Effector memory CD4-positive, alpha-beta T cell (primary cell): ENCODE results near the gene TPO.
A peak's percentile ranks its signal among the peaks of the same experiment; 100 is the strongest.

Experiments
- DNase-seq, 3 donors: peaks; one replicate each; pipeline ENCODE4 v3.0.0-alpha.2; 2020
- H3K27ac ChIP-seq: 2 replicates; pipeline ENCODE4 v1.7.0; 2013; ENCODE audit warnings: mild to moderate bottlenecking, low read length, moderate library complexity; ENCODE audit not compliant: insufficient read depth, poor library complexity, severe bottlenecking
- H3K27me3 ChIP-seq: replicated peaks from 2 replicates; pipeline ENCODE4 v1.7.0; 2013; ENCODE audit warnings: mild to moderate bottlenecking, low read length; ENCODE audit not compliant: insufficient read depth, control insufficient read depth, poor library complexity, severe bottlenecking
- H3K36me3 ChIP-seq: 2 replicates; pipeline ENCODE4 v1.7.0; 2013; ENCODE audit warnings: mild to moderate bottlenecking, low read length, moderate library complexity; ENCODE audit not compliant: control insufficient read depth, insufficient read depth
- H3K4me1 ChIP-seq: 2 replicates; pipeline ENCODE4 v1.7.0; 2013; ENCODE audit warnings: low read length, mild to moderate bottlenecking; ENCODE audit not compliant: control insufficient read depth, insufficient read depth, poor library complexity, severe bottlenecking
- H3K4me3 ChIP-seq: 2 replicates; pipeline ENCODE4 v1.7.0; 2013; ENCODE audit warnings: low read length, low read depth, mild to moderate bottlenecking; ENCODE audit not compliant: insufficient read depth, poor library complexity, severe bottlenecking
- H3K9me3 ChIP-seq: 2 replicates; pipeline ENCODE4 v1.7.0; 2013; ENCODE audit warnings: mild to moderate bottlenecking, low read length, moderate library complexity; ENCODE audit not compliant: control insufficient read depth

The TPO gene

GRCh38 chr2:1548910-1549673 lies 135.8 kb downstream of the TPO start:
- no peaks in the 10 kb centered on the region for H3K9me3 ChIP-seq
- no peaks in the 10 kb centered on the region for H3K27me3 ChIP-seq
- H3K4me3 ChIP-seq: no peak overlapping the region
- no peak for DNase-seq
- H3K27ac ChIP-seq: no peak overlapping the region
- H3K36me3 ChIP-seq: no peaks in the 10 kb centered on the region
- H3K4me1 ChIP-seq: peaks cover 12% of the 10 kb centered on the region

GRCh38 chr2:1550076-1550475 lies 136.8 kb downstream of the TPO start:
- peaks cover 12% of the 10 kb centered on the region for H3K4me1 ChIP-seq
- H3K27ac ChIP-seq: no peak overlapping the region
- DNase-seq: no peak
- H3K4me3 ChIP-seq: no peak overlapping the region
- no peaks in the 10 kb centered on the region for H3K27me3 ChIP-seq
- H3K36me3 ChIP-seq: no peaks in the 10 kb centered on the region
- no peaks in the 10 kb centered on the region for H3K9me3 ChIP-seq

- no peak overlapping the region for H3K4me3 ChIP-seq
- peak; percentile 11 to 38 (median 25) for DNase-seq
These were observed 137.5 kb downstream of the TPO start for GRCh38 chr2:1550658-1551316.

DNA sequence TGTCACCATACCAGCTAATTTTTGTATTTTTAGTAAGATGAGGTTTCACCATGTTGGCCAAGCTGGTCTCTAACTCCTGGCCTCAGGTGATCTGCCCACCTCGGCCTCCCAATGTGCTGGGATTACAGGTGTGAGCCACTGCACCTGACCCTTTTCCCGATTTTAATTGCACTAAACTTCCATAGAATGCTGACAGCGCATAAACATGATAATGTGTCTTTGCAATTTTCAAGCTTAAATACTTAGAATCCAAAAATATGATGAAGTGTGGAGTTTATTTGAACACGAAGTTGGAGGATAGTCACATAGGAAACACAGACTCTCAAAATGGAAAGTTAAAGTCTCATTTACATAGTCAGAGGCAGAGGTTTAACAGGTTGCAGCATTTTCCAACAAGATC lies 138.6 kb downstream of the TPO start:
- H3K36me3 ChIP-seq: no peaks in the 10 kb centered on the region
- no peak overlapping the region for H3K4me3 ChIP-seq
- no peak overlapping the region for H3K27ac ChIP-seq
- no peak for DNase-seq
- no peaks in the 10 kb centered on the region for H3K9me3 ChIP-seq
- no peaks in the 10 kb centered on the region for H3K27me3 ChIP-seq
- H3K4me1 ChIP-seq: peaks cover 5% of the 10 kb centered on the region

More at GRCh38 chr2:1550658-1551316, 137.5 kb downstream of the TPO start:
- H3K27ac ChIP-seq: no peak overlapping the region
- no peaks in the 10 kb centered on the region for H3K27me3 ChIP-seq
- no peaks in the 10 kb centered on the region for H3K36me3 ChIP-seq
- H3K4me1 ChIP-seq: peaks cover 10% of the 10 kb centered on the region
- no peaks in the 10 kb centered on the region for H3K9me3 ChIP-seq

GRCh38 chr2:1552611-1553010 lies 139.3 kb downstream of the TPO start:
- DNase-seq: no peak
- Histone ChIP-seq H3K4me3 (no peak overlapping the region), H3K27me3 (no peaks in the 10 kb centered on the region), H3K36me3 (no peaks in the 10 kb centered on the region), H3K9me3 (no peaks in the 10 kb centered on the region), H3K4me1 (peaks cover 5% of the 10 kb centered on the region), H3K27ac (no peak overlapping the region)

DNA sequence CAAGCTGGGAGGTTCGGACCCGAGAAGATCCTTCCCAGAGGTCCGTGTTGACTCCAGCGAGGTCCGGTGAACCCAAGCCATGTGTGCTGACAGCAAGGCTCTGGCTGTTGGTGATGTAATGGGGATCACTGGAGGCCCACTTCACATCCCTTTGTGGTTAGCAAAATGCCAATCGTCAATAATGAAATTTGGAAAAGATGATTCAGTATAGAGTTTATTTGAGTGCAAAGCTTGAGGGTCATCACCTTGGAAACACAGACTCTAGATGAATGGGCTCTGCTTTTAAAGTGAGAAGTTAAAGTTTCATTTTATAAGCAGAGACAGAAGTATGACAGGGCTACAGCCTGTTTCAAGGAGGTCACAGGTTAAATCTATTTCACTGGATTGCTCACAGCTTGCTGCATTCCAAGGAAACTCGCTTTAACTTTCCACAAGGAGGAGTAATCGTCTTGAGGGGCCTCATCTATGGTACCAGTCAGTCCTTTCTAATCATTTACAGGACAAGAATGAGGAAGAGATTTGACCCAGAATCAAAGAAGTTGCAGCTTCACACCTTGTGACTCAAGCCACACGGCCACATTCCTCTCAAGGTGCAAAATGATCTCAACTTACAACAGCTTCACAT lies 140.5 kb downstream of the TPO start:
- no peak overlapping the region for H3K4me3 ChIP-seq
- no peaks in the 10 kb centered on the region for H3K9me3 ChIP-seq
- H3K27me3 ChIP-seq: no peaks in the 10 kb centered on the region
- H3K36me3 ChIP-seq: no peaks in the 10 kb centered on the region
- DNase-seq: no peak
- H3K4me1 ChIP-seq: peaks cover 5% of the 10 kb centered on the region
- H3K27ac ChIP-seq: no peak overlapping the region

DNA sequence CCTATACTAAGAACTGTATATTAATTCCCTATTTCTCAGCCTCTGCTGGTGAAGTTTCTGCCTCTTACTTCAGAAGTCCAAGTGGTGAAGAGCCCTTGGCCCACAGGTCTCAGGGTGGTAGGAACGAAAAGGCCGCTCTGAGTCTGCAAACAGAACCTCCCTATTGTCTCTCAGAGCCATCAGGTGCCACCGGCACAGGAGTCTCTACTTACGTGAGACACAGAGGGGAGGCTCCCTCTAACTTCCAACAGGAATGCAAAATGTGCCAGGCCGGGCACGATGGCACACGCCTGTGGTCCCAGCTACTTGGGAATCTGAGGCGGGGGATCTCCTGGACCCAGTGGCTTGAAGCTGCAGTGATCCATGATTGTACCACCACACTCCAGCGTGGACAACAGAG lies 143.0 kb downstream of the TPO start:
- H3K9me3 ChIP-seq: no peaks in the 10 kb centered on the region
- H3K27ac ChIP-seq: no peak overlapping the region
- no peaks in the 10 kb centered on the region for H3K36me3 ChIP-seq
- DNase-seq: no peak
- H3K27me3 ChIP-seq: no peaks in the 10 kb centered on the region
- no peak overlapping the region for H3K4me3 ChIP-seq
- no peaks in the 10 kb centered on the region for H3K4me1 ChIP-seq

DNA sequence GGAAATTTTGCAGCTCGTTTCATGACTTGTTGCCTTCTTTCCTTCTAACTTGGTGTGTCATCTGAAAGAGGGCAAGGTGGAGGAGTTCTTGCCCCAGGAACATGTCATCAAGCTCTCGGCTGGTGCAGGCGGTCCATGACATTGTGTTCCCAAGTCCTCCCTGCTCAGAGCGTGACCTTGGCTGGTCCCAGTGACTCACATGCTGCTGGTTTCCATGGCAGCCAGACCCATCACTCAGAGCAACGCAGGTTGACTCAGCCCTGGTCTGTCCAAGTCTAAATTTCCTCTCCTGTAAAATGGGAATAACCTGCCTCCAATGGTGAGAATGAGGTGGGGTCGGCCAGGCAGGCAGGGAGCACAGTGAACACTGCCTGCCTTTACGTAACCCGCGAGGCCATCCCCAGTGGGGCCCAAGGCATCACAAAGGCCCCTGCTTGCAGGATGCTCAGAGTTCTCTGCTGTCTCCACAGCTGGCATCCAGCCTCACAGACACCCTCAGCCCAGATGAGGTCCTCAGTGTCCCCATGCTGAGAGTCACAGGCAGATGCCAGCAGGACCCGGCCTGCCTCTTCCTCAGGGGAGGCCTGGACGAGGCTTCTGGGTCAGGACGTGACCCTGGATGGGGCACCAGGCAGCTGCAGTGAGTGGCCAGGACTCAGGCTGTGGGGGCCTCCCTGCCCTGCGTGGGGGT lies 143.7 kb downstream of the TPO start:
- Histone ChIP-seq H3K9me3 (no peaks in the 10 kb centered on the region), H3K27me3 (no peaks in the 10 kb centered on the region), H3K4me3 (no peak overlapping the region), H3K4me1 (no peaks in the 10 kb centered on the region), H3K27ac (no peak overlapping the region), H3K36me3 (no peaks in the 10 kb centered on the region)
- DNase-seq: no peak

- no peak overlapping the region for H3K4me3 ChIP-seq
These were observed 144.2 kb downstream of the TPO start for GRCh38 chr2:1557467-1557820.

More at GRCh38 chr2:1557467-1557820, 144.2 kb downstream of the TPO start:
- Histone ChIP-seq H3K9me3 (no peaks in the 10 kb centered on the region), H3K4me1 (no peaks in the 10 kb centered on the region), H3K27me3 (no peaks in the 10 kb centered on the region), H3K36me3 (no peaks in the 10 kb centered on the region), H3K27ac (no peak overlapping the region)
- DNase-seq: no peak
